ENCODE data around the gene KRTAP4-8. TPM values are rescaled to one million over a fixed set of nuclear protein-coding genes. Genes with fewer than 3 reads are reported as not detected.
"Not testable (repeated sequence)": the region's sequence is repeated elsewhere in the genome, so short reads cannot be mapped to it uniquely, and the experiment has no call there.

The KRTAP4-8 gene
- total RNA-seq, 2 donors from 2014 or later, result not detected

GRCh38 chr17:41099682-41100480 lies 1.9 kb upstream of the KRTAP4-8 start:
- not testable (repeated sequence) for H3K4me3 Mint-ChIP-seq, H3K9me3 Mint-ChIP-seq, H3K27ac Mint-ChIP-seq

DNA sequence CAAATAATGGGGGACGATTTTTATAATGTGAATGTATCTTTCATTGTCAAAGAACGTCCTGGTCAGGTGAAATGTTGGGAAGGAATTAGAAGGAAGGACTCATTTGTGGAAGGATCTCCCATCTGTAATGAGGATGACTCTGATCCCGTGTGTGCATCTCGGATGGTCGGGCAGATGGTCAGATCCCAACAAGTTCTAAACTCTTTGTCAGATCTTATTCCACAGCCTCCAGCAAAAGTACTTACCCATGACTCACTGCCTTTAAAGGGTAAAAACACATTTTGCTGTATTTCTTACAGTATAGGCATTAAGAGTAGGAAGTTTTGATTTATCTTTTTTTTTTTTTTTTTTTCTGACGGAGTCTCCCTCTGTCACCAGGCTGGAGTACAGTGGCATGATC lies 539 bp upstream of the KRTAP4-8 start:
- Mint-ChIP-seq H3K36me3 (no peaks in the 10 kb centered on the region), H3K4me1 (ENCODE audit: low read depth in 2 of 2) (no peaks in the 10 kb centered on the region), H3K27me3 (peaks cover 18 to 42% of the 10 kb centered on the region in 2 donors), H3K27ac (no peak overlapping the region), H3K4me3 (no peak overlapping the region), H3K9me3 (no peaks in the 10 kb centered on the region)
- ATAC-seq (no peak), DNase-seq (ENCODE audit: low spot score) (no peak)

More at GRCh38 chr17:41099682-41100480, 1.9 kb upstream of the KRTAP4-8 start:
- H3K36me3 Mint-ChIP-seq; ATAC-seq; H3K4me1 Mint-ChIP-seq (ENCODE audit: low read depth in 2 of 2); DNase-seq (ENCODE audit: low spot score): not testable (repeated sequence)
- H3K27me3 Mint-ChIP-seq, result peaks cover 17 to 42% of the 10 kb centered on the region in 2 donors

DNA sequence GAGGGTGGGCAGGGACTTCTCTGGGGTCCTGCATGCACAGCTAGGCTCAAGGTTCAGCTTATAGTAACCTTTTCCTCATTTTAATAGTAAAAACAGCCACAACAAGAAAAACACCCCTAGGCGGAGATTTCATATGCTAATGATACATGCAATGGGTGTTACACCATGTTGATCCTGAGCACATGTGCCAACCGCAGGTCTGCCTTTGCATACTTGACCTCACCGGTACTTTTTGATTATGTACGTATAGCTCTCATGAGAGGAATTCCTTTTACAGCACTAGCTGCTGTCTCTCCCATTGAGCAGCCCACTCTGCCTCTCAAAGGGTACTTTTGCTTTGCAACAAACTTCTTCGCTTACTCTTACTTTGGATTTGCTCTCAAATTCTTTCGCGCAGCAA lies 1.9 kb downstream of the KRTAP4-8 start:
- peaks cover 13 to 42% of the 10 kb centered on the region in 2 donors for H3K27me3 Mint-ChIP-seq

GRCh38 chr17:41088760-41089352 lies 9.1 kb downstream of the KRTAP4-8 start:
- H3K27me3 Mint-ChIP-seq, result peaks cover 13 to 25% of the 10 kb centered on the region in 2 donors

More for the DNA sequence above, 1.9 kb downstream of the KRTAP4-8 start:
- no peaks in the 10 kb centered on the region for H3K36me3 Mint-ChIP-seq
- H3K9me3 Mint-ChIP-seq, result no peaks in the 10 kb centered on the region
- ATAC-seq (no peak), DNase-seq (ENCODE audit: low spot score) (no peak)
- no peak overlapping the region for H3K4me3 Mint-ChIP-seq
- no peaks in the 10 kb centered on the region for H3K4me1 Mint-ChIP-seq (ENCODE audit: low read depth in 2 of 2)
- H3K27ac Mint-ChIP-seq, result no peak overlapping the region

DNA sequence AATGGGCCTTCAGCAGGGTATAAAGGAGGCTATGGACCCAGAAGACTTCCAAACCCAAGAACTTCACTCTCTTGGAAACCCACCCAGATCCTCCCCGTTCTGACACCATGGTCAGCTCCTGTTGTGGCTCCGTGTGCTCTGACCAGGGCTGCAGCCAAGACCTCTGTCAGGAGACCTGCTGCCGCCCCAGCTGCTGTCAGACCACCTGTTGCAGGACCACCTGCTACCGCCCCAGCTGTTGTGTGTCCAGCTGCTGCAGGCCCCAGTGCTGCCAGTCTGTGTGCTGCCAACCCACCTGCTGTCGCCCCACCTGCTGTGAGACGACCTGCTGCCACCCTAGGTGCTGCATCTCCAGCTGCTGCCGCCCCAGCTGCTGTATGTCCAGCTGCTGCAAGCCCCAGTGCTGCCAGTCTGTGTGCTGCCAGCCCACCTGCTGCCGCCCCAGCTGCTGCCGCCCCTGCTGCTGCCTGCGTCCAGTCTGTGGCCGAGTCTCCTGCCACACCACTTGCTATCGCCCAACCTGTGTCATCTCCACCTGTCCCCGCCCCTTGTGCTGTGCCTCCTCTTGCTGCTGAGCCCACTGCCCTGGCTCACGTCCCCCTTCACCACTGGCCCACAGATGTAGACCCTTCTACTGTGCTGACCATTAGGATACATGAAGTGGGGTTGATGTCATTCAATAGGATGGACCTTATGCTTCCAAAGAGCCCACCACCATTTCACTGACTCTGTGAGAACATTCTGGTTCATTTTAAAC lies 13.7 kb downstream of the KRTAP4-8 start, which contains the start of gene KRTAP4-7:
Gene KRTAP4-7, plus strand, starts transcription at position 51 of the 757 bp plus-strand sequence. Its CDS starts 57 bp downstream, at position 108.
- H3K4me3 Mint-ChIP-seq; H3K36me3 Mint-ChIP-seq; H3K9me3 Mint-ChIP-seq; ATAC-seq; DNase-seq (ENCODE audit: low spot score); H3K27ac Mint-ChIP-seq; H3K4me1 Mint-ChIP-seq (ENCODE audit: low read depth in 2 of 2): not testable (repeated sequence)
- peaks cover 17 to 28% of the 10 kb centered on the region in 2 donors for H3K27me3 Mint-ChIP-seq

More at GRCh38 chr17:41088760-41089352, 9.1 kb downstream of the KRTAP4-8 start:
- not testable (repeated sequence) for H3K27ac Mint-ChIP-seq; H3K4me1 Mint-ChIP-seq (ENCODE audit: low read depth in 2 of 2); H3K9me3 Mint-ChIP-seq; ATAC-seq; DNase-seq (ENCODE audit: low spot score); H3K36me3 Mint-ChIP-seq; H3K4me3 Mint-ChIP-seq

DNA sequence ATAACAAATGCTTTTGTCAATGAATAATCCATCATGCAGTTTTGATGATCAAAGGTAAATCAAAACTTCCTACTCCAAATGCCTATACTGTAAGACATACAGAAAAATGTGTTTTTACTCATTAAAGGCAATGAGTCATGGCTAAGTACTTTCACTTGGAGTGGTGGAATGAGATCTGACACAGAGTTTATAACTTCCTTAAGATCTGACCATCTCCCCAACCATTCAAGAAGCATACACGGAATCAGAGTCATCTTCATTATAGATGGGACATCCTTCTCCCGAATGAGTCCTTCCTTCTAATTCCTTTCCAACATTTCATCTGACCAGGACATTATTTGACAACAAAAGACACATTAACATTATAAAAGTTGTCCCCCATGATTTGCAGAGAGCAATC lies 14.5 kb downstream of the KRTAP4-8 start:
- H3K36me3 Mint-ChIP-seq; H3K9me3 Mint-ChIP-seq; DNase-seq (ENCODE audit: low spot score); H3K27ac Mint-ChIP-seq; H3K4me1 Mint-ChIP-seq (ENCODE audit: low read depth in 2 of 2); ATAC-seq; H3K4me3 Mint-ChIP-seq: not testable (repeated sequence)
- H3K27me3 Mint-ChIP-seq, result peaks cover 11 to 22% of the 10 kb centered on the region in 2 donors

DNA sequence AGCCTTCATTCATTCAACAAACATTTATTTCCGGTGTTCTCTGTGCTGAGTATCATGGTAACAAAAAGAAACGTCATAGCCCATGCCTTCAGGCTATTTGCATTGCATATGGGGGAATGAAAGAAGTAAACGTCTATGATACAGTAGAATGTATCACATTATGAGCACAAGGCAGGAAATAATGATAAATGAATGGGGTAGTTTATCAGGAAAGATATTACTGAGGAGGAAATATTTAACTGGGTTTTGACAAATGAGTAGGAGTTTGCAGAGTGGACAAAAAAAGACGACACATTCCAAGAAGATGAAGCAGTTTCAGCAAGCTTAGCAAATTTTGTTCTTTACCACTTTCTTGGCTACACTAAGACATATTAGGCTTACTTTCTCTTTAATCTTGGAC lies 15.3 kb downstream of the KRTAP4-8 start:
- Mint-ChIP-seq H3K4me3 (no peak overlapping the region), H3K4me1 (ENCODE audit: low read depth in 2 of 2) (no peaks in the 10 kb centered on the region)

DNA sequence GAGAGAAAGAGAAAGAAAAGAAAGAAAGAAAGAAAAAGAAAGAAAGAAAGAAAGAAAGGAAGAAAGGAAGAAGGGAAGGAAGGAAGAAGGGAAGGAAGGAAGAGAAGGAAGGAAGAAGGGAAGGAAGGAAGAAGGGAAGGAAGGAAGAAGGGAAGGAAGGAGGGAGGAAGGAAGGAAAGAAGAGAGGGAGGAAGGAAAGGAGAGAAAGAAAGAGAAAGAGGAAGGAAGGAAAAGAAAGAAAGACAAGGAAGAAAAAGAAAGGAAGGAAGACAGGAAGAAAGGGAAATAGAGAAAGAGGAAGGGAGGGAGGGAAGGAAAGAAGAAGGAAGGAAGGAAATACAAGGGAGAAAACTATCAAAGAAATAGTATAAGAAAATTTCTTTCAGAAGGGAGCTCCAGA lies 21.2 kb downstream of the KRTAP4-8 start:
- Mint-ChIP-seq H3K4me3 (no peak overlapping the region), H3K9me3 (no peaks in the 10 kb centered on the region), H3K4me1 (ENCODE audit: low read depth in 2 of 2) (no peaks in the 10 kb centered on the region), H3K27ac (no peak overlapping the region), H3K27me3 (peaks cover 30 to 38% of the 10 kb centered on the region in 2 donors), H3K36me3 (no peaks in the 10 kb centered on the region)
- DNase-seq (ENCODE audit: low spot score) (no peak), ATAC-seq (no peak)

More for the DNA sequence above, 15.3 kb downstream of the KRTAP4-8 start:
- no peak for ATAC-seq
- H3K27ac Mint-ChIP-seq, result no peak overlapping the region
- H3K27me3 Mint-ChIP-seq, result peaks cover 16 to 21% of the 10 kb centered on the region in 2 donors
- no peak for DNase-seq (ENCODE audit: low spot score)
- no peaks in the 10 kb centered on the region for H3K36me3 Mint-ChIP-seq
- H3K9me3 Mint-ChIP-seq, result no peaks in the 10 kb centered on the region

DNA sequence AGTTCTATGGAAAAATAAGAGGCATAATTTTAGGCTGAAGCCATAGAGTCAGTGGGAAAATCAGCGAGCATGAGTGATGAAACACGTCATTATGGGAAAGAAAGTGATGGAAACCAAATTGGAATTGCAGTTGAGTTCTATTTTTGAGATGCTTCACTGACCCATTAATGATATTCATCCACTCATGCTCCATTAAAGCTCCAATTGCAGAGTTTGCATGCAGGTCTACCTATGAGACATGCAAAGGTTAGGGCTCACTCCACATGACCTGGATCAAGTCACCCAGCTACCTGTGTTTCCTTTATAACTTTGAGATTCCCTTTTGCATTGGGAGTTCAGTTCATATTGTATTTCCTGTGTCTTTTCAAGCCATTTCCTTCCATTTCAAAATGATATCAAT lies 24.3 kb downstream of the KRTAP4-8 start:
- Mint-ChIP-seq H3K4me3 (no peak overlapping the region), H3K27ac (no peak overlapping the region), H3K36me3 (no peaks in the 10 kb centered on the region), H3K9me3 (no peaks in the 10 kb centered on the region), H3K27me3 (peaks cover 24 to 27% of the 10 kb centered on the region in 2 donors), H3K4me1 (ENCODE audit: low read depth in 2 of 2) (no peaks in the 10 kb centered on the region)
- no peak for DNase-seq (ENCODE audit: low spot score)
- ATAC-seq, result no peak

DNA sequence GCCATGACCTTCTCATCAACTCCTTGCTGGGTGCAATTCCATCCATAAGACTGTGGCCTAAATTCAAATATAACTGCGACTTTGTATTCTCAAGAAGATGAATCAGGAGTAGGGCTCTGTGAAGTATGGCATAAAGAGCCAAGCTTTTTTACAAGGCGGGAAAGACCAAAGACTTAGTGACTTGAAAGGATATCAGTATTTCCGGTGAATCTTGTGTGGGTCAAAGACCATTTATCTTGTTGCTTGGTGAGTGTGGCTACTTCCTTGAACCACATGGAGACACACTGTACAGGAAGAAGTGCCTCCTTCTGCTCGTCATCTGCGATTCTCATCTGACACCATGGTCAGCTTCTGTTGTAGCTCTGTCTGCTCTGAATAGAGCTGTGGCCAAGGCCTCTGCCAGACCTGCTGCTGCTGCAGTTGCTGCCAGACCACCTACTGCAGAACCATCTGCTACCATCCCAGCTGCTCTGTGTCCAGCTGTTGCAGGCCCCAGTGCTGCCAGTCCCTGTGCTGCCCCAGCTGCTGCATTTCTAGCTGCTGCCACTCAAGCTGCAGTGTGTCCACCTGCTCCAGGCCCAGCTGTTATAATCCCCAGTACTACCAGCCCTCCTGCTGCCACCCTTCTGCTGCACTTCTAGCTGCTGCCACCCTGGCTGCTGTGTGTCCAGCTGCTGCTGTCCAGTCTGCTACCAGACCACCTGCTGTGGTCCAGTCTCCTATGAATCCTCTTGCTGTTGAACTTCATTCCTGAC lies 26.2 kb downstream of the KRTAP4-8 start:
- H3K4me3 Mint-ChIP-seq, result no peak overlapping the region
- DNase-seq (ENCODE audit: low spot score), result no peak
- peaks cover 15 to 20% of the 10 kb centered on the region in 2 donors for H3K27me3 Mint-ChIP-seq
- no peaks in the 10 kb centered on the region for H3K36me3 Mint-ChIP-seq
- peak in 1 of 2 donors; percentile 45 for ATAC-seq
- no peaks in the 10 kb centered on the region for H3K9me3 Mint-ChIP-seq
- no peaks in the 10 kb centered on the region for H3K4me1 Mint-ChIP-seq (ENCODE audit: low read depth in 2 of 2)
- H3K27ac Mint-ChIP-seq, result no peak overlapping the region

- Mint-ChIP-seq H3K4me1 (ENCODE audit: low read depth in 2 of 2) (no peaks in the 10 kb centered on the region), H3K36me3 (no peaks in the 10 kb centered on the region), H3K27ac (no peak overlapping the region), H3K4me3 (no peak overlapping the region), H3K9me3 (no peaks in the 10 kb centered on the region), H3K27me3 (peaks cover 4 to 11% of the 10 kb centered on the region in 2 donors)
- ATAC-seq (no peak), DNase-seq (ENCODE audit: low spot score) (no peak)
Measured at GRCh38 chr17:41069031-41069430, 28.9 kb downstream of the KRTAP4-8 start.

- Mint-ChIP-seq H3K36me3 (no peaks in the 10 kb centered on the region), H3K27me3 (peaks cover 6 to 17% of the 10 kb centered on the region in 2 donors), H3K9me3 (no peaks in the 10 kb centered on the region), H3K27ac (no peak overlapping the region), H3K4me3 (no peak overlapping the region), H3K4me1 (ENCODE audit: low read depth in 2 of 2) (no peaks in the 10 kb centered on the region)
- DNase-seq (ENCODE audit: low spot score), result no peak
- ATAC-seq, result no peak
Measured at GRCh38 chr17:41067281-41067680, 30.7 kb downstream of the KRTAP4-8 start.
